Medulla oblongata (tissue), 1 donor: ENCODE data around the gene AASS.

Source experiments
- DNase-seq: peaks from one replicate; pipeline ENCODE4 v3.0.0-alpha.2; 2015; ENCODE audit errors: extremely low spot score

Gene AASS

GRCh38 chr7:122118757-122119156, 25.3 kb downstream of the AASS start:
- no peak for DNase-seq

- no peak for DNase-seq
Observed at GRCh38 chr7:122103064-122103463, 41.0 kb downstream of the AASS start.

GRCh38 chr7:122100021-122100420, 44.0 kb downstream of the AASS start:
- no peak for DNase-seq

GRCh38 chr7:122095642-122096041, 48.4 kb downstream of the AASS start:
- no peak for DNase-seq

- no peak for DNase-seq
Observed at GRCh38 chr7:122094549-122094948, 49.5 kb downstream of the AASS start.

GRCh38 chr7:122092964-122093797, 50.9 kb downstream of the AASS start:
- peak; percentile 81 for DNase-seq

- no peak for DNase-seq
Observed at GRCh38 chr7:122082670-122083069, 61.4 kb downstream of the AASS start.

- DNase-seq = no peak
Observed at GRCh38 chr7:122082160-122082559, 61.9 kb downstream of the AASS start.

GRCh38 chr7:122073635-122074034, 70.4 kb downstream of the AASS start:
- DNase-seq = no peak

GRCh38 chr7:122072924-122073599, 71.0 kb downstream of the AASS start:
- no peak for DNase-seq

GRCh38 chr7:122072272-122072671, 71.8 kb downstream of the AASS start:
- no peak for DNase-seq

GRCh38 chr7:122070834-122071233, 73.2 kb downstream of the AASS start:
- no peak for DNase-seq

GRCh38 chr7:122070062-122070461, 74.0 kb downstream of the AASS start:
- no peak for DNase-seq

GRCh38 chr7:122068999-122069398, 75.0 kb downstream of the AASS start:
- DNase-seq = no peak

GRCh38 chr7:122068046-122068445, 76.0 kb downstream of the AASS start:
- no peak for DNase-seq

GRCh38 chr7:122067077-122067476, 77.0 kb downstream of the AASS start:
- DNase-seq = no peak

GRCh38 chr7:122064971-122065370, 79.1 kb downstream of the AASS start:
- no peak for DNase-seq

GRCh38 chr7:122063146-122063545, 80.9 kb downstream of the AASS start:
- no peak for DNase-seq

- DNase-seq = no peak
Observed at GRCh38 chr7:122059542-122059941, 84.5 kb downstream of the AASS start.

GRCh38 chr7:122056977-122057376, 87.1 kb downstream of the AASS start:
- no peak for DNase-seq

- DNase-seq = no peak
Observed at GRCh38 chr7:122055073-122055472, 89.0 kb downstream of the AASS start.

- no peak for DNase-seq
Observed at GRCh38 chr7:122054393-122054792, 89.7 kb downstream of the AASS start.

GRCh38 chr7:122046402-122046801, 97.6 kb downstream of the AASS start:
- DNase-seq = no peak
